K562 (cell line): ENCODE data around the gene SLC52A1. TPM values are rescaled to one million over a fixed set of nuclear protein-coding genes. Genes with fewer than 3 reads are reported as not detected.

Experiments used
- ATAC-seq: fragments of 200-7000 bp; cut with Tn5 transposase; 3 replicates; pipeline ENCODE4 v1.9.1; 2020; ENCODE audit warnings: moderate library complexity
- BruUV-seq: library from RNA; stranded (reverse); fragments of 400-500 nt; replicated peaks from 2 replicates; lab custom pipeline; 2021; lab: Mats Ljungman, UMichigan
- CTCF ChIA-PET: fragments of 300-600 bp; formaldehyde crosslinking; extraction: SDS; loops from one replicate; lab custom pipeline; 2021; ENCODE audit warnings: low intra/inter-chr PET ratio; lab: Yijun Ruan, JAX
- POLR2A ChIA-PET: fragments of 300-600, 350-650 bp; sonication (Branson Sonifier 250); formaldehyde crosslinking; extraction: SDS; loops from one replicate; lab custom pipeline; 2021; ENCODE audit warnings: antibody characterized with exemption, inconsistent platforms; lab: Yijun Ruan, JAX
- DNase-seq, 4 experiments: peaks; one replicate each; pipeline versions ENCODE4 v3.0.0 to v3.0.0-alpha.2; 2011 to 2018; ENCODE audit warnings: low spot score in 3 of 4, mixed read lengths in 3 of 4; ENCODE audit errors: extremely low read depth in 1 of 4
- FAIRE-seq: peaks from 2 replicates; lab custom pipeline; 2011; peaks lifted over from hg19 to GRCh38; lab: Jason Lieb, UNC
- H2AFZ ChIP-seq: 2 replicates; pipeline ENCODE4 v1.6.0; 2011; ENCODE audit warnings: low read depth, low read length, control low read depth, inconsistent platforms
- H3K27ac ChIP-seq: fragments of 200-600 bp; 3 replicates; pipeline ENCODE4 v1.8.0; 2011; ENCODE audit warnings: low read depth, mild to moderate bottlenecking, control low read depth, inconsistent platforms, low read length, moderate library complexity, mixed read lengths; ENCODE audit errors: extremely low read depth
- H3K27me3 ChIP-seq, 2 experiments: fragments of 300-600 bp in 1 of 2; 2 replicates in 1 of 2; 3 replicates in 1 of 2; pipeline versions ENCODE4 v1.6.0 to v1.8.0; 2011; ENCODE audit warnings: inconsistent platforms in 2 of 2, low read length in 2 of 2, mild to moderate bottlenecking in 1 of 2, mixed read lengths in 1 of 2, moderate library complexity in 1 of 2; ENCODE audit not compliant: control insufficient read depth in 2 of 2, insufficient read depth in 2 of 2
- H3K36me3 ChIP-seq: fragments of 300-600 bp; 3 replicates; pipeline ENCODE4 v1.8.0; 2011; ENCODE audit warnings: mild to moderate bottlenecking, low read length, inconsistent platforms; ENCODE audit not compliant: control insufficient read depth, insufficient read depth
- H3K4me1 ChIP-seq, 2 experiments: fragments of 200-600 bp in 1 of 2; replicated peaks in 1 of 2; 2 replicates in 1 of 2; 3 replicates in 1 of 2; pipeline versions ENCODE4 v1.5.1 to v1.8.0; 2011; ENCODE audit warnings: inconsistent platforms in 2 of 2, low read length in 2 of 2, mild to moderate bottlenecking in 1 of 2, mixed read lengths in 1 of 2, moderate library complexity in 1 of 2; ENCODE audit not compliant: control insufficient read depth in 2 of 2, insufficient read depth in 2 of 2
- H3K4me2 ChIP-seq: 2 replicates; pipeline ENCODE4 v1.6.1; 2011; ENCODE audit warnings: low read length, control low read depth, inconsistent platforms, mixed read lengths; ENCODE audit not compliant: insufficient read depth
- H3K4me3 ChIP-seq: fragments of 200-600 bp; sonication (generic), shearing (Covaris generic); 2 replicates; pipeline ENCODE4 v1.5.1; 2016; ENCODE audit warnings: control low read depth, inconsistent platforms
- H3K79me2 ChIP-seq: fragments of 200-600 bp; 3 replicates; pipeline ENCODE4 v1.8.0; 2011; ENCODE audit warnings: low read length, inconsistent platforms; ENCODE audit not compliant: control insufficient read depth, insufficient read depth
- H3K9ac ChIP-seq, 2 experiments: 2 replicates each; pipeline versions ENCODE4 v1.6.0 to v1.6.1; 2011; ENCODE audit warnings: low read depth in 2 of 2, low read length in 2 of 2, control low read depth in 1 of 2, inconsistent platforms in 1 of 2, mild to moderate bottlenecking in 1 of 2, mixed read lengths in 1 of 2; ENCODE audit not compliant: insufficient read depth in 1 of 2
- H3K9me1 ChIP-seq: one replicate; pipeline ENCODE4 v1.6.0; 2011; ENCODE audit warnings: inconsistent platforms, mild to moderate bottlenecking, low read length, moderate library complexity; ENCODE audit not compliant: control insufficient read depth, insufficient read depth
- H3K9me3 ChIP-seq: replicated peaks from 2 replicates; pipeline ENCODE4 v1.5.1; 2011; ENCODE audit warnings: low read depth, low read length, inconsistent platforms; ENCODE audit not compliant: control insufficient read depth, insufficient read depth
- H4K20me1 ChIP-seq: replicated peaks from 2 replicates; pipeline ENCODE4 v1.6.1; 2011; ENCODE audit warnings: low read length, inconsistent platforms, mixed read lengths; ENCODE audit not compliant: control insufficient read depth, insufficient read depth
- ATF1 ChIP-seq, 2 experiments: fragments of 450-650 bp in 1 of 2; IDR thresholded peaks; 2 replicates each; pipeline ENCODE4 v1.6.1; 2016; ENCODE audit warnings: missing compliant biosample characterization in 1 of 2, missing genetic modification characterization in 1 of 2
- CBX1 ChIP-seq: sonication (generic); IDR thresholded peaks from 2 replicates; pipeline ENCODE4 v1.6.1; 2016; ENCODE audit warnings: antibody characterized with exemption, low read depth, mild to moderate bottlenecking
- CBX8 ChIP-seq: fragments of 200-600 bp; sonication (generic); IDR thresholded peaks from 2 replicates; pipeline ENCODE4 v1.6.1; 2012; ENCODE audit warnings: borderline replicate concordance, mixed run types, low read depth, mild to moderate bottlenecking, moderate library complexity, mixed read lengths, low read length, control low read depth, inconsistent platforms; ENCODE audit not compliant: poor library complexity, severe bottlenecking; ENCODE audit errors: extremely low read depth
- KLF6 ChIP-seq: fragments of 250-450 bp; sonication (Bioruptor Pico); IDR thresholded peaks from 2 replicates; pipeline ENCODE4 v1.4.0; 2020; ENCODE audit warnings: mild to moderate bottlenecking, moderate library complexity, borderline replicate concordance
- MECOM ChIP-seq: fragments of 250-450 bp; sonication (Bioruptor Pico); IDR thresholded peaks from 2 replicates; pipeline ENCODE4 v1.8.0; 2022; ENCODE audit warnings: inconsistent platforms
- MIER1 ChIP-seq: fragments of 450-650 bp; IDR thresholded peaks from 2 replicates; pipeline ENCODE4 v1.6.1; 2016; ENCODE audit warnings: antibody characterized with exemption, mild to moderate bottlenecking, low read depth
- PTBP1 ChIP-seq: fragments of 200-400 bp; formaldehyde crosslinking; IDR thresholded peaks from 2 replicates; pipeline ENCODE4 v1.6.1; 2017; ENCODE audit warnings: low read depth, low read length
- SIN3A ChIP-seq, 2 experiments: fragments of 150-350 bp in 1 of 2; IDR thresholded peaks; 2 replicates each; pipeline ENCODE4 v1.6.1; 2011 to 2016; ENCODE audit warnings: borderline replicate concordance in 2 of 2, low read depth in 2 of 2, low read length in 2 of 2, mild to moderate bottlenecking in 2 of 2, moderate library complexity in 2 of 2; ENCODE audit not compliant: control insufficient read depth in 1 of 2
- SRSF1 ChIP-seq: fragments of 200-400 bp; formaldehyde crosslinking; IDR thresholded peaks from 2 replicates; pipeline ENCODE4 v1.6.1; 2017; ENCODE audit warnings: mild to moderate bottlenecking, low read depth, low read length, moderate library complexity
- TEAD2 ChIP-seq: fragments of 450-650 bp; IDR thresholded peaks from 2 replicates; pipeline ENCODE4 v1.6.1; 2016; ENCODE audit warnings: missing genetic modification characterization, control low read depth, missing compliant biosample characterization
- ZNF644 ChIP-seq: fragments of 200-800 bp; sonication (Bioruptor generic); IDR thresholded peaks from 2 replicates; pipeline ENCODE4 v1.6.1; 2016; ENCODE audit warnings: low read depth, missing genetic modification characterization, missing compliant biosample characterization
- ZNF699 ChIP-seq: fragments of 250-450 bp; sonication (Bioruptor Pico); IDR thresholded peaks from 2 replicates; pipeline ENCODE4 v1.8.0; 2021; ENCODE audit warnings: mild to moderate bottlenecking, moderate library complexity; ENCODE audit not compliant: insufficient replicate concordance
- WGBS: fragments of 100-300 bp; shearing (Covaris generic); methylation state at CpG from one replicate; pipeline ENCODE4 v1.1.6; 2016; ENCODE audit warnings: low coverage, mixed read lengths; ENCODE audit not compliant: insufficient coverage; ENCODE audit errors: missing lambda C conversion rate; 5-methylcytosine and 5-hydroxymethylcytosine counted together
- in situ Hi-C: fragments of 300-500 bp; cut with MboI; formaldehyde crosslinking; loops from 4 replicates; pipeline ENCODE4 v1.15.0; 2018; ENCODE audit warnings: inconsistent platforms, mixed read lengths
- intact Hi-C: fragments of 100-400 bp; cut with micrococcal nuclease; formaldehyde crosslinking; loops from 2 replicates; pipeline ENCODE4 v1.14.2; 2022
- polyA plus RNA-seq, 8 experiments: library from polyadenylated mRNA; depleted of rRNA in 4 of 8; stranded (reverse) in 5 of 8; unstranded in 3 of 8; fragments of >200 nt; fragmentation: Nextera tagmentation in 2 of 8; fragmentation: Illumina TruSeq in 1 of 8; extraction: Ambion mirVana in 2 of 8; extraction: Trizol in 1 of 8; gene quantifications; 2 replicates each; pipeline versions ENCODE4 v1.2.1 to v1.2.3, GENCODE V29; 2011 to 2014; ENCODE audit warnings: inconsistent platforms in 1 of 8, missing spikeins in 1 of 8
- total RNA-seq, 7 experiments: library from RNA; depleted of rRNA in 6 of 7; stranded (reverse); fragments of >200 nt in 6 of 7; fragmentation: Illumina TruSeq in 2 of 7; extraction: Trizol in 2 of 7; gene quantifications; 2 replicates each; pipeline versions ENCODE4 v1.2.1 to v1.2.3, GENCODE V29; 2011 to 2021; ENCODE audit warnings: low replicate concordance in 1 of 7
- TF ChIP-seq, protein P1 (sequence below): fragments of 450-650 bp; formaldehyde crosslinking; IDR thresholded peaks from 2 replicates; pipeline ENCODE4 v1.4.0; 2022; ENCODE audit warnings: mild to moderate bottlenecking, moderate library complexity

Gene SLC52A1
- total and polyA plus RNA-seq, 9 of the 15 experiments (the other 6 are each of a cell fraction or from before 2014, with no cell fraction given), result 0.04 TPM; not detected in 8

DNA sequence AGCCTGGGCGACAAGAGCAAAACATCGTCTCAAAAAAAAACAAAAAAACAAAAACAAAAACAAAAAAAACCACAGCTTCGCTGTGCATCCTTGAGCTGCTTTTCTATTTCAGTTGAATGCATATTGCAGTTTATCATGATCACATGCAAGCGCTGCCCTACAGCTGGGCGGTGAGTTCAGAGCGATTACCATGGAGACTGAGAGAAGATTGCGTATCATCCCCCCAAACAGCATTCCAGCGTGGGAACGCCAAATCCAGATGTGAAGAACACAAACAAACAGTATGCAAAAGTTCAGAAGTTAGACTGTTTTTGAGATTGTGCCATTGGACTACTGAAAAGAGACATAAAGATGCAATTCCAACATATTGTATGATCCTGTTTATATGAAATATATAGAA, 15.1 kb upstream of the SLC52A1 start:
- Histone ChIP-seq H3K9me3 (no peaks in the 10 kb centered on the region), H3K4me3 (no peak overlapping the region), H3K27ac (no peak overlapping the region), H3K4me1 (no peaks in the 10 kb centered on the region; a peak in 1 of 5 replicates), H3K4me2 (no peak overlapping the region), H3K79me2 (no peaks in the 10 kb centered on the region), H4K20me1 (no peaks in the 10 kb centered on the region), H3K9me1 (no peaks in the 10 kb centered on the region), H3K36me3 (no peaks in the 10 kb centered on the region), H3K27me3 (no peaks in the 10 kb centered on the region), H2AFZ (no peak overlapping the region), H3K9ac (no peak overlapping the region)
- in situ Hi-C loops, result no loop called here
- FAIRE-seq, result no peak
- ATAC-seq, result no peak
- no TSS peak for BruUV-seq
- TF ChIP-seq CBX8 (no peak), ZNF699 (CRISPR knock-in tag) (no peak)
- WGBS, result 33% methylated on average over 8 of the region's 9 CpGs
- CTCF ChIA-PET, result no interaction called here
- no peak for DNase-seq
- intact Hi-C loops, result no loop called here
- POLR2A ChIA-PET, result interaction anchor here (0.6 kb wide), 2 partner anchors 139 to 223 kb away, joined by 3 to 4 read pairs; no protein-coding TSS in a partner anchor

DNA sequence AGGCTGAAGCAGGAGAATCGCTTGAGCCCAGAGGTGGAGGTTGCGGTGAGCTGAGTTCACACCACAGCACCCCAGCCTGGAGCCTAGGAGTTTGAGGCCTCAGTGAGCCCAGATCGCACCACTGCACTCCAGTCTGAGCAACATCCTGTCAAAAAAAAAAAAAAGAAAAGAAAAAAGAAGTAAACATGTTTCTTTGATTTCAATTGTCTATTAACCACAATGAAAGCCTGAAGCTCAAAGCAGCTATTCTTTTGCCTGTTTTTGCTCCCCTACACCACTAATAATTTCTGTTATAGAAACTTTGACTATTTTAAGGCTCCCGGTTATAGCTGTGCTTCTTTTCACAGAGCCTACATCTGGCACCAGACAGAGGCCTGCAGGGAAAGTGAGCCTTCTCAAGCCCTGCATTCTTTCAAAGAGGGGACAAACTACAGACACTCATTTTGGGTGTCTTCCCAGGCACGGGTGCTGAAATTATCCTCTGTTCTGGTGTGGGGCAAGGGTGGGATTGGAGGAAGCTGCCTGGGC, 14.2 kb upstream of the SLC52A1 start:
- in situ Hi-C loops, result no loop called here
- ChIA-PET POLR2A (interaction anchor here (0.6 to 0.9 kb wide), 3 partner anchors 22 to 223 kb away, joined by 3 to 4 read pairs (median 3); no protein-coding TSS in a partner anchor), CTCF (interaction anchor here (0.7 kb wide), 1 partner anchor 1372 kb away, joined by 5 read pairs; no protein-coding TSS in a partner anchor)
- no peaks in the 10 kb centered on the region for H3K79me2 ChIP-seq
- H3K4me3 ChIP-seq, result no peak overlapping the region
- intact Hi-C loops, result no loop called here
- H3K9me1 ChIP-seq, result no peaks in the 10 kb centered on the region
- BruUV-seq, result no TSS peak
- no peaks in the 10 kb centered on the region for H3K36me3 ChIP-seq
- 43% methylated on average over 3 of the region's 5 CpGs for WGBS
- ATAC-seq (no peak), DNase-seq (no peak), FAIRE-seq (no peak)
- no peak overlapping the region for H3K27ac ChIP-seq
- H2AFZ ChIP-seq, result 0 out of 2 replicates have a peak overlapping the region, but pooled peaks have one; percentile 16
- H3K9me3 ChIP-seq, result no peaks in the 10 kb centered on the region
- no peaks in the 10 kb centered on the region for H4K20me1 ChIP-seq
- no peak overlapping the region for H3K4me2 ChIP-seq
- H3K9ac ChIP-seq, result no peak overlapping the region
- H3K27me3 ChIP-seq, result no peaks in the 10 kb centered on the region
- no peaks in the 10 kb centered on the region; a peak in 1 of 5 replicates for H3K4me1 ChIP-seq
- no peak for TF ChIP-seq SRSF1
- TF ChIP-seq CBX1, result no peak
- no peak for TF ChIP-seq KLF6 (CRISPR knock-in tag)
- TF ChIP-seq MIER1, result no peak
- TF ChIP-seq PTBP1, result no peak
- TF ChIP-seq MECOM, result no peak
- TF ChIP-seq ZNF644 (tag), result no peak
- TF ChIP-seq SIN3A (IDR thresholded peaks at IDR 0.05; ENCODE audit: borderline replicate concordance in 2 of 2, control insufficient read depth in 1 of 2, low read depth in 2 of 2, low read length in 2 of 2), result no peak
- no peak for TF ChIP-seq ATF1 (CRISPR knock-in tag; IDR thresholded peaks at IDR 0.05)
- TF ChIP-seq ATF1 (tag; IDR thresholded peaks at IDR 0.05), result no peak
- TF ChIP-seq TEAD2 (tag), result no peak
- TF ChIP-seq, protein P1, sequence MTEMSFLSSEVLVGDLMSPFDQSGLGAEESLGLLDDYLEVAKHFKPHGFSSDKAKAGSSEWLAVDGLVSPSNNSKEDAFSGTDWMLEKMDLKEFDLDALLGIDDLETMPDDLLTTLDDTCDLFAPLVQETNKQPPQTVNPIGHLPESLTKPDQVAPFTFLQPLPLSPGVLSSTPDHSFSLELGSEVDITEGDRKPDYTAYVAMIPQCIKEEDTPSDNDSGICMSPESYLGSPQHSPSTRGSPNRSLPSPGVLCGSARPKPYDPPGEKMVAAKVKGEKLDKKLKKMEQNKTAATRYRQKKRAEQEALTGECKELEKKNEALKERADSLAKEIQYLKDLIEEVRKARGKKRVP (CRISPR knock-in tag), result no peak
